Stimulated activated CD8-positive, alpha-beta memory T cell treated with anti-CD3 and anti-CD28 coated beads, Interleukin-7, amount 100 ng/mL, for 48 hours (primary cell): ENCODE measurements around the gene RAE1.

Source experiments
- DNase-seq, 2 donors: peaks; one replicate each; pipeline ENCODE4 v3.0.0-alpha.2; 2020; ENCODE audit warnings: low read depth in 1 of 2; ENCODE audit errors: extremely low read depth in 1 of 2

RAE1 gene

DNA sequence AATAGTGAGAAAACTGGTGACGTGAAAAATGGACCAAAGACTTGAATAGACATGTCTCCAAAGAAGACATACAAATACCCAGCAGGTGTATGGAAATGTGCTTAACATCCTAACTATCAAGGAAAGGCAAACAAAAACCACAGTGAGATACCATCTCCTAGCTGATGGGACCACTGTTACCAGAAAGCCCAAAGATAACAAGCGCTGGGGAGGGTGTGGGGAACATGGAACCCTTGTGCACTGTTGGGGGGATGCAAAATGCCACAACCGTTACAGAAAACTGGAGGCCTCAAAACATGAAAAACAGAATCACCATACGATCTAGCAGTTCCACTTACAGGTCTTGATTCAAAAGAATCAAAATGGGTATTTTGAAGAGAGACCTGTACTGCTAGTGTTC is 20.3 kb downstream of the RAE1 start:
- no peak for DNase-seq

- no peak for DNase-seq
Observed at GRCh38 chr20:57372157-57372556, 21.1 kb downstream of the RAE1 start.

DNA sequence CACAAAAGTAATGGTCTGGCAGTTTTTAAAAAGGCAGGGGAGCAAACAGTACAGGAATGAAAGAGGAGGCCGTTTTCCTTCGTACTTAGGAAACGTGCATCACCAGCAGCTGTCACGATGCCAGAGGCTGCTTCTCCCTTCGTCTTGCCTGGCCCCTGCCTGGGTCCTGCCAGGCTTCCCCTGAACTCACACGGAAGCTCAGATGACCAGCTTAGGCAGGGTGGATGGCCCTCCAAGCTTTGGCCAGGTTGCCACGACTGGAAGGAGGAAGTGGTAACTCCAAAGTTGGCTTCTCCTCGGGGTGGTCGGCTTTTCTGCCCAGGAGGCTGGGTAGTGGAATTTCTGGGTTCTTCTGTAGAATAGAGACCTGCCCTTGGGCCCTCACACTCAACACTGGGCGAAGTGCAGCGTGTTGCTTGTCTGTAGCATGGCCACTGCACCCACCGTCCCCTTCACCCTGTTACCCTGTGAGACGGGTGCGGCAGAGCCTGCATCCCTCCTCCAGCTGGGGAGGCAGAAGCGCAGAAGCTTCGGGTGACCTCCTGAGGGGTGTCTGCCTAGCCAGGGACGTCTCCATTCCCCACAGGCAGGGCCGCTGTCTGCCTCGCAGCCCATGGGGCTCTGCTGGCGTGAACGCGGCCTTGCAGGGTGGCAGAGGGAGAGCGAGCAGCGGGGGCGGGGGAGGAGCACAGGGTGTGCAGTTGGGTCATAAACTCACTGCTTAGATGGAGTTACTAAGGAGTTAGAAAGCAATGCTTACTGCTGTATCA is 21.7 kb downstream of the RAE1 start:
- no peak for DNase-seq

- DNase-seq, result no peak
Observed at GRCh38 chr20:57374343-57374930, 23.4 kb downstream of the RAE1 start.

DNA sequence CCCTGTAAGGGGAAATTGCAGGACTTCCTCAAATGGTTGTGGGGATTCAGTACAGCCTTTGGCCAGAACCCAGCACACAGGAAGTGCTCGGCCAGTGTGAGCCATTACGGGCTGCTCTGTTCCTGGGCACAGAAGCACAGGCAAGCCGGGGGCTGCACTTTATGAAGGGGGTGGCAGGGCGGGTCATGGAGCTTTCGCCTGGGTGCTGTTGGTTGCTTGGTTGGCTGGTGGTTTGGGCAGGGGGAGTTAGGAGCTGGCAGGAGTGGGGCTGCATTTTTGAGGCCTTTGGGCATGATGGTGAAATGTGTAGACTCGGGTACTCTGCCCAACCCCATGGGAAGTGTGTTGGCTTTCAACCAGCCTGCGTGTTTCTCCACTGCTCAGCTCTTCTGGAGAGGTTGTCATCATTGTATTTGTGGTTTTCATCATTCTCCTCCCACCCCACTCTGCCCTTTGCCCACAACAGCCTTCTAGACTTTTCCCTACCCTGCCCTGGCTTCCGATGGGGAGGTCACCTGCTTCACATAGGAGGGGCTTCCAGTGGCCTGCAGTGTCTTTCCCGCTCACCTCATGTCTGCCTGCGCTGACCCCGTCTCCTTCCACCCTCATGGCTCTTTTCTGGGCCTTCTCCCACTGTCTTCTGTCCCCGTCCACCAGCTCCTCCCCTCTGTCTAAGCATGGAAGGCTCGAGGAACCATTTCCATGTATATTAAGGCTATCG is 24.0 kb downstream of the RAE1 start:
- DNase-seq, result no peak

DNA sequence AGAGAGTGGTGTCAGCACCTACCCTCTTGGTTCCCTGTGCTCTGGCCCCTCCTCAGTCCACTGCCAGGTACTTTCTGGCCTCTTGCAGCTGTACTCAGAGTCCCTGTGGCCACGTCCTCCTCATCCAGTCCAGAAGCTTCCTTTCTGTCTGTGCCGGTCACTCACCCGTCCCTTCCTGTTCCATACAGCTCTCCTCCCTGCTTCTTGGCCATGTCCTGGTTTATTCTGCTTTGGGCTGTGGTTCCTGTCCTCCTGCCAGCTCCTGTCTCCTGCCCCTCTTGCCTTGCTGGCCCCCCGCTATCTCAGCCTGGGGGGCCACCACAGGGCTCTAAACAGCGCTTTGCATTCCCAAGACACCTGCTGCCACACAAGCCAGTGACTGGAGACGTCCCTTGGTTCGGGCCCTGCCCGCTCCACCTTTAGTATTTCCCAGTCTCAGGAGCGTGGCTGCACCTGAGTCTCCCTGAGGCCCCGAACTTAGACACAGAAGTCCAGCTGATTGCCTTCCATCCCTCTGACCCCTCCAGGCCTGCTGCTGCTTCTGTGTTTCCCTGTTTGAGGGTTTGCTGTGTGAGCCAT is 24.7 kb downstream of the RAE1 start:
- no peak for DNase-seq

- no peak for DNase-seq
Observed at GRCh38 chr20:57377350-57377749, 26.3 kb downstream of the RAE1 start.

GRCh38 chr20:57378107-57378506 is 27.1 kb downstream of the RAE1 start:
- no peak for DNase-seq

GRCh38 chr20:57378646-57379262 is 27.7 kb downstream of the RAE1 start:
- DNase-seq, result no peak

DNA sequence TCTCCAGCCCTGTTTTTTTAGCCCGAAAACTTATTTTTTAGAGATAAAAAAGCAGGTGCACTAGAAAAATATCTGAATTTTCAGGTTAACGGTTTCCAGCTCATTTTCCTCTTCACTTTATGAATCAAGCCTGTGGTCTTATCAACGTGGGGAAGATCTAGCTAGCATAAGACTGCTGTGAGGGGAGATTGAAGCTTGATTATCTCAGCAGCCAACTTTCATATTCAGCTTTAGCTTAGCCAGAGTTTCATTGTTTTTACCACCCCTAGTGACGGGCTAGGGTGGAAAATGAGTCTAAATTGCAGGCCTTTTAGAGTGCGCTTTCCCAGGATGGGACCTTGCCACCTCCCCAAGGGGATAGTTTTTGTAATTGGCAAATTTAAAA is 28.2 kb downstream of the RAE1 start:
- DNase-seq, result no peak

- no peak for DNase-seq
Observed at GRCh38 chr20:57380081-57380750, 29.2 kb downstream of the RAE1 start.

DNA sequence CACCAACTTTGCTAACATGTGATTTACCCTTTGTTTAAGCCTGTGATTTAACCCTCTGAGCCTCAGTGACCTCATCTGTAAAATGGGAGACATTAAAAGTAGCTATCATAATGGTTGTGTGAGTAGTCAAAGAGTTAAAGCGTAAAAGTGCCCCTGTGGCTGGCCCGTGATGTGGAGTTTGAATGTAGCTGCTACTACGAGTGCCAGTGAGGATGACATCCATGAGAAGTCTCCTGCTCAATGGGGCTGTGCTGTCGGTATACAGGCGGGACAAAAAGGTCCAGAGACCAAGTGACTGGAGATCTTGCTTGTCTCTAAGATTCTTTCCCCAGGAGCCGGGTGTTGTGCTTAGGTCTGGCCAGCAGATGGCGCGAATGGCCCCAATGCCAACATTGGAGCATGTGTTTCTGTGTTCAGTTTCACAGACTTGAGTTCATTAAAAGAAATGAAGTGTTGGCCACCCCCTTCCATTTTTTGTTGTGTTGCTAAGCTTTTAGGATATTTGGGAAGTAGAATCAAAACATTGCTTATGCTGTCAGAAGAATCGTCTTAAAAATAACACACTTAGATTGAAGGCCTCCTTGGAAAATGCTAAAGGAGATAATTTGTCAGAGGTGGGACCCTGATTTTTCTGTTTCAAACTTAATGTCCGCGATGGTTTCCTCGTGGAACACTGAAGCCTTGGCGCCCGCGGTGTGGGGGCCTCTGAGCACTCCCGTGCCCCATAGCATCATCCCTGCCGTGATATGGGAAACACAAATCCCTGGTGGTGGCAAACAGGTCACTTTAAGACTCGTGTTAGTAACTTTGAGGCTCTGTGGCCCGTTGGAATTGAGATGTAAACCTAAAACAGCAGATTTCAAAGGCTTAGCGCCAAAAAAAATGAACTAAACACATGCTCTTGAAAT is 30.8 kb downstream of the RAE1 start:
- peak in 1 of 2 donors; percentile 64 for DNase-seq

GRCh38 chr20:57382516-57382915 is 31.5 kb downstream of the RAE1 start:
- no peak for DNase-seq

DNA sequence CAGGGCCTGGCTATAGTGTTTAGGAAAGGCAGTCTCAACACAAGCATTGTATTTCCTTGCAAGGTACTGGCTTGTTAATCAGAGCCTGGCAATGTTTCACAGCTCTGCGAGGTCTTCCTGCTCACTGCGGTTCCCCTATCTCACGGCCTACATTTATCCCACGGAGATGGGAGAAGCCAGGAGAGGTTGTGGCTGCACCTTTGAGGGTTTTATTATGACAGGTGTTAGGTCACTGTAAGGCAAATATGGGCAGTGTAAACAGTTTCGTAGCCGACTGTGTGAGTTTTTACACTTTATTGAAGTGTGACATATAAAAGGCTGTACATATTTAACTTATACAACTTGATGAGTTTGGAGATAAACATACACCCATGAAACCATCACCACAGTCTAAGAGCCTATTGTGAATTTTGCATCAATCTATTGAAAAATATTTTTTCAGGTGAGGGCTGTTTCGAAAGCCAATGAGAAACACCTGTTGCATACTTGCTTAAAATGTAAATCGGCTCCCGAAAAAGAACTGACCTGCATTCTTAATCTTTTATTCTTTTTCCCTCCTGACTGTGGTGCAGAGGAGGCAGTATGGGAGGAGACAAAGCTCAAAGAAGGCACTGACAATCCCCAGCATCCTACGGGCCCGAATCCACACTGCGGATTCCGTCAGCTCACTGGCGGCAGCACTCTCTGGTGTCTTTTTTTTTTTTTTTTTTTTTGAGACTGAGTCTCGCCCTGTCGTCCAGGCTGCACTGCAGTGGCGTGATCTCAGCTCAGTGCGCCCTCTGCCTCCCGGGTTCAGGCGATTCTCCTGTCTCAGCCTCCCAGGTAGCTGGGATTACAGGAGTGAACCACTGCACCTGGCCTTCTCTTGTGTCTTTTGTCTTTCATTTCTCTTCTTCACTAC is 32.6 kb downstream of the RAE1 start:
- DNase-seq, result no peak

GRCh38 chr20:57384486-57384885 is 33.4 kb downstream of the RAE1 start:
- no peak for DNase-seq

DNA sequence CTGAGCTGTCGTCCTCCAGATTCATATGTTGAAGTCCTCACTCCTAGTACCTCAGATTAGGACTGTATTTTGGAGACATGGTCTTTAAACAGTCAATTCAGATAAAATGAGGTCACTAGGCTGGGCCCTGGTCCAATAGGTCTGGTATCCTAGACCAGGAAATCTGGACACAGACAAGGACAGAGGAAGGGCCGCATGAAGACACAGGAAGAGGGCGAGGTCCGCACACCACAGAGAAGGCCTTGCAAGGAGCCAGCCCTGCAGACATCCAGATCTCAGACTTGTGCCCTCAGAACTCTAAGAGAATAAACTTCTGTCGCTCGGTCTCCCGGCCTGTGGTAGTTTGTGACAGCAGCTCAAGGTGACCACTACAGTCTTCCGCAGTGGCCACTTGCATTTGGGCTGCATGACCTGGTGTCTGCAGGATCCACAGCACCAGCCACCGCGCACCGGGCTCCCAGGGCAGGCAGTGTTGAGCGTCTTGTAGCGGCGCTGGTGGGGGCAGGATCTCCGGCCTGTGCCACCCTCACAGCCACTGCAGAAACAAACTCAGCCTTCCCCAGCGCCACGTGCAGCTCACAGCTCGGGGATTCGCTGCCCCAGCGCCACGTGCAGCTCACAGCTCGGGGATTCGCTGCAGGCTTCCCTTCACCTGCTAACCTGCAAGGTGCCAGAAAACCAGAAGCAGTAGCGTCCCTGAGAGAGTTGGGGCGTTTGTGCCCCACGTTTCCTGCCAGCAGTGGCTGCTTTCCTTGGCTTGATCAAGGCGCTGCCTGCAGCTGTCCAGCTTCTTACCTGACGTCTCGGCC is 34.1 kb downstream of the RAE1 start:
- no peak for DNase-seq

GRCh38 chr20:57385940-57386339 is 34.9 kb downstream of the RAE1 start:
- no peak for DNase-seq

- DNase-seq, result no peak
Observed at GRCh38 chr20:57386762-57387161, 35.7 kb downstream of the RAE1 start.
